Stimulated activated naive CD4-positive, alpha-beta T cell treated with Interleukin-2 at 50 U/mL for 16 hours (primary cell): Measurements from ENCODE around the gene ANXA5.
"Not testable (repeated sequence)": the region's sequence is repeated elsewhere in the genome, so short reads cannot be mapped to it uniquely, and the experiment has no call there.

ENCODE experiments used
- DNase-seq: peaks from one replicate; lab custom pipeline; 2025; lab: John Stamatoyannopoulos, UW

ANXA5 gene

DNA sequence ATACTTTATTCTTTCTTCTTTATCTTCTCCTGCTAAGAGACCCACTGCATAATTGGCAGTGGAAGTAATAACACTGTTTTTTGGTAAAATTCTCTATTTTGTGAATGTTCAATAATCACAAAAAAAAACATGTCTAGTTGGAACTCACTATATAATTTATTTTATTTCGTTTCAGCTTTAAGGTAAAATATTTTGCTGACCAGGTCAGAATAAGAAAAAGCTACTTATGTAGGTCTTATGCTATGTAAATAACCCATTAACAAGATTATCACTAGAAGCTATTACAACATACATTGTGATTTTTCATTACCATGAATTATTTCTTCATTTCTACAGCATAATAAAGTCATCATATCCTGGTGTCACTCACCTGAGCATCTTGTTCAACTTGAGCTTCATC, 19.3 kb downstream of the ANXA5 start:
- no peak for DNase-seq

DNA sequence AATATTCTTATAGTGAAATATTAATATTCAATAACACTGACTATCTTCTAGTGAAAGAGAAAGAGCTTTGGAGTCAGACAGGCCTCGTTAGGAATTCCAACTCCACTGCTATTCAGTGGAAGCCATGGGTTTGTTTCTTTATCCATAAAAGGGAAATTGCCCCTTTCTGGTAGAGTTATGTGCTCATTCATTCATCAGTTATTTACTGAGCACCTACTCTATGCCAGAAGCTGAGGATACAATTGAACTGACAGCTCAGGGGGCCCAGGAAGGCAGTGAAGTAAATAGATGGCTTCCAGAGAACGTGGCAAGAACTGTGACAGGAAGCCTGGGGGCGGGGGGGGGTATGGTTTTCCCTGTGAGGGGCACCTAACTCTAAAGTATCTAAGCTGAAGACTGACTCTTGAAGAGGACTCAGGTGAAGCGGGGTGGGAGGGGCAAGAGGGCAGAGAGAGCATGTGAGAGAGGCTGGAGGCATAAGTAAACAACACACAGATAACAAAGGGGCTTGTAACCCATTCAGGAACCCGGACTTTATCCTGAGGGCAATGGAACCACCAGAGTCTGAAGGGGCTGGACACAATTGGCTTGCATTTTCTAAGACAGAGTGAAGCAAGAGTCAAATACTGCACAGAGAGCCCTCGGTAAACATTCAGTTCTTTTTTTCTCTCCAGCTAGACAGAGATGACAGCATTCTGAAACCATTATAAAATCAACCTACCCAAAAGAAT, 20.3 kb downstream of the ANXA5 start:
- DNase-seq, result no peak

DNA sequence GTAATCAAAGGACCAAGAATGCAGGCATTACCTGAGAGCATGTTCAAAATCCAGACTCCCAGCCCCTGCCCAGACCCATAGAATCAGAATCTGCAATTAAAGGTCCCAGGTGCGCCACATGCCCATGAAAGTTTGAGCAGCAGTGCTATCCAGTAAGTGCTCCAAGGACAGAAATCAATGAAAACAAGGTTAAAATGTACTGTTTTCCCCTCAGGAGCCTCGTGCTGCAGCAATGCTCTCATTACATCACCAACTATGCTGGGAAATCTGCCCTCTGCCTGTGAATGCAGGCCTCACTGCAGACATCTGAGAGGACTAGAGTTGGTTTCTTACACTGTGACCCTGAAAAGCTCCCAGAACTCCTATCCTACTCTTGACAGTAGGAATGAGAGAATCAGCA, 21.1 kb downstream of the ANXA5 start:
- no peak for DNase-seq

DNA sequence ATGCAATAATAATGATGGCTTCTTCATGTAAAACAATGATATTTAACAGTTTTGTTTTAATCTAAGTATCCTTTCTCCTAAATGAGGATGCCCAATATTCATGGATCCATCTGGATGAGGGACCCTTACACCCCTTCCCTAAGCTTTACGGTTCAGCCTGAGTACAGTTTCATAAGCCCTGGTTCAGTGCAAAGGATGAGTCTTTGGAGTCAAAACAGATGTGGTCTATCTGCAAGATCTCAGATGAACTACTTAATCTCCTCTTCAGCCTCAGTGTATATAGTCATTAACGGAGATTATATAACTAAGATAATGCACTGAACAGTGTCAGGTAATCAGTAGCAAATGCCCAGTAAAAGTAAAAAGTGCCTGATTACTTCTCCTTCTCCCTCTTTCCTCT, 22.1 kb downstream of the ANXA5 start:
- DNase-seq, result no peak

DNA sequence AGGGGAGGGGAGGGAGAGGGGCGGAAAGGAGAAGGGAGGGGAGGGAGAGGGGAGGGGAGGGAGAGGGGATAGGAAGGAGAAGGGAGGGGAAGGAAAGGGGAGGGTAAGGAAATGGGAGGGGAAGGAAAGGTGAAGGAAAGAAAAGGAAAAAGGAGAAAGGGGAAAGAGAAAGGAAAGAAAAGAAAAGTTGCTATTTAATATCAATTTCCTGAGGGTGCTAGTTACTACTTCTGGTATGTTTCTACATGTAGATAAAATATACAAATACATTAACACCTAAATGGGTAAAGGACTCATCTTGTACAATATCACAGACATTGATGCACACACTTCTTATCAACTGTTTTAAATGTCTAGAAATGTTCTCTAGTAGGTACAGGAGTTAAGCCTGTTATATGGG, 22.6 kb downstream of the ANXA5 start:
- DNase-seq, result no peak

DNA sequence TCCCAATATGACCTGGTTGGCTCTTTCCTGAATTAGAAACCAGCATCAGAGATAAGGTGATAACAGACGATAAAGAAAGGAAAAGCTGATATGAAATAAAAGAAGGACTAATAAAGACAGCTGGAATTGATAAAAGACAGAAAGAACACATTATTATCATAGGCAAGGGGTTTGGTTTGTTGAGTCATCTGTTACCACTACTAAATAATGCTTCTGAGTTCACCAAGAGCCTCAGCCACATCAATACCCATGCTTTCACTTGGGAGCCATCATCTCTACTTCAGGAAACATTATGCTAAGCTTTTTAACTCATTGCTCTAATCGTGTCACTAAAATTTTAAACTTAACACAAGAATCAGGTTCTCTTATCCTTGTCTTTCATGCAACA, 27.6 kb downstream of the ANXA5 start:
- DNase-seq, result no peak

DNA sequence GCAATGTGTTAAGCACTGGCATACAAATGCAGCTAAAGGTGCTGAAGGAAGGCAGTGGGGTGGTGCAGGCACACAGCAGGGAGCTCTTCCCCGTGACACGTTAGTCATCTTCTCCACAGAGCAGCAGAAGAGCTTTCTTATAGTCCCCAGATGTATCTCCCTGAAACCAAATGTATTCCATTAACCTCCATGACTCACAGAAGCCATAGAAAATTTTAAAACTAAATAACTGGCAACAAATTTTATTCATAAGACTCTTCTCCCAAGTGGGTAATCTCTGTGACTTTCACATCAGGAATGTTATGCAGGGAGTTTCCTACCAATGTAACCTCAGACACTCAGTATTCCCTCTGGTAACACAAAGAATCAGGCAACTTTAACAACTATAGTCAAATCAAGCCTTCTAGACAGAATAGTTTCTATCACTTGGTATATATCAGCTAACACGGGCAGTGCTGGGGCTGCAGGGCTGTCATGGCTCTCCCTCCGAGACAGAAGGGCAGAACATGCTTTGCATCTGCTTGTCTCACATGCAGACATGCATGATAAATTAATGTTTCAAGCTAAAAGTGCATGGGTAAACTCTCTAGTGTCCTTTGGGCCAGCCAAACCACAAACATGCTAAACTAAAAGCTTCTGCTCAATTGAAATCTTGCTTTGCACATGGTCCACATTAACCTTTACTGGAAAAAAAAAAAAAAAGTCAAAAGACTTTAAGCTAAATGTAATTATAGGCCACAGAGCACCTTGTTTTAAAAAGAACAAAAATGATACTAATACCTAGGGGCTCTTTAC, 28.2 kb downstream of the ANXA5 start:
- no peak for DNase-seq

DNA sequence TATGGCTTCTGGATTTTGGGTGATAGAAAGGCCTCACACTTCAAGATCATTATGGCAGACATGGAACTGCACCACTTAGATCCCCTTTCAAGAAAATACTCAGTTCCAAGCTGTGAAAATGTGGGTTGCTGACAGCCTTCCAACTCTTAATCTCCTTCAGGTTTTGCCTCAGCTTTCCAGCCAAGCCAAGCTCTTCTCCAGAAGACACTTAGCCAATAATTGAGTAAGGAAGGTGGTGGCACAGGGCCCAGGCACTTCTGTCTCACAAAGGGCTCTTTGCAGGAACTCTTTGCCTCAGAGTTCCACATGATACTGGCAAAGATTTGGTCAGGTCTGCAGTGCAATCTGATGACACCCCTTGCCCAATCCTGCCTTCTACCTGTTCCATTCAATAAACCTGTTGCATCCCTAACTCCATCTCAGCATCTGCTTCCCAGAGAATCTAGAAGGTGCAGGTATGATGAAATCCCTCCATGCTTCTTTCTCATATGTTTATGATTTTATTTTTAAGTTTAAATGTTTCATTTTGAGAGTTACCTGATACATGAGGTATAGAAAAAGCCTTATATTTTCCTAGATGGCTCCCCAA, 30.6 kb downstream of the ANXA5 start:
- no peak for DNase-seq

DNA sequence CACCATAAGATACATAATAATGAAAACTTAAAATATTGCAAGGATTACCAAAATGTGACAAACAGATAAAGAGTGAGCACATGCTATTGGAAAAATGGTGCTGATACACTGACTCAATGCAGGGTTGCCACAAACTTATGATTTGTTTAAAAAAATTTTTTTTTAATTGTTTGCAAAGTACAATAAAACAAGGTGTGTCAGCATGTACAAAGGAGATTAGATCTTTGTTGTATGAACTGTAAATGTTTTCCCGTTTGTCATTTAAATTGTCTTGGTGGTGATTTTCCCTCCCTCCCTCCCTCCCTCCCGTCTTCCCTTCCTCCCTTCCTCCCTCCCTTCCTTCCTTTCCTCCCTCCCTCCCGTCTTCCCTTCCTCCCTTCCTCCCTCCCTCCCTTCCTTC, 31.4 kb downstream of the ANXA5 start:
- no peak for DNase-seq

DNA sequence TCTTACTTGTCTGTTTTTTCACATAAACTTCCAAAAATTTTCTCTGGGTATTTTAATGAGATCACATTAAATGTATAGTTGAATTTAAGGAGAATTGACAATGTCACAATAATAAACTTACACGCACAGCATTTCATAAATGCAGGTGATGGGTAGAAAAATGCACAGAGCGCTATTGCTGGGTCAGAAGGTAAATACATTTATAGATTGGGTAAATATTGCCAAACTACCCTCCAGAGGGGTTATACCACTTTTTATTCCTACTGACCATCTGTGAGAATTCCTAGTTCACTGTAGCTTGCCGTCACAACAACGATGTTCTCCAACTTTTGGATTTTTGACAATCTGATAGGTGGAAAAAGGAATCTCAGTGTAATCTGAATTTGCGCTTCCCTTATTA, 34.6 kb downstream of the ANXA5 start:
- no peak for DNase-seq

DNA sequence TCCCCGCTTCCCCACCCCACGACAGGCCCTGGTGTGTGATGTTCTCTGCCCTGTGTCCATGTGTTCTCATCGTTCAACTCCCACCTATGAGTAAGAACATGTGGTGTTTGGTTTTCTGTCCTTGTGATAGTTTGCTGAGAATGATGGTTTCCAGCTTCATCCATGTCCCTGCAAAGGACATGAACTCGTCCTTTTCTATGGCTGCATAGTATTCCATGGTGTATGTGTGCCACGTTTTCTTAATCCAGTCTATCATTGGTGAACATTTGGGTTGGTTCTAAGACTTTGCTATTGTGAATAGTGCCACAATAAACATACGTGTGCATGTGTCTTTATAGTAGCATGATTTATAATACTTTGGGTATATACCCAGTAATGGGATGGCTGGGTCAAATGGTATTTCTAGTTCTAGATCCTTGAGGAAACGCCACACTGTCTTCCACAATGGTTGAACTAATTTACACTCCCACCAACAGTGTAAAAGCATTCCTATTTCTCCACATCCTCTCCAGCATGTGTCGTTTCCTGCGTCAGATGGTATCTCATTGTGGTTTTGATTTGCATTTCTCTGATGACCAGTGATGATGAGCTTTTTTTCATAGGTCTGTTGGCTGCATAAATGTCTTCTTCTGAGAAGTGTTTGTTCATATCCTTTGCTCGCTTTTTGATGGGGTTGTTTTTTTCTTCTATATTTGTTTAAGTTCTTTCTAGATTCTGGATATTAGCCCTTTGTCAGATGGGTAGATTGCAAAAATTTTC, 36.4 kb downstream of the ANXA5 start:
- DNase-seq, result not testable (repeated sequence)

DNA sequence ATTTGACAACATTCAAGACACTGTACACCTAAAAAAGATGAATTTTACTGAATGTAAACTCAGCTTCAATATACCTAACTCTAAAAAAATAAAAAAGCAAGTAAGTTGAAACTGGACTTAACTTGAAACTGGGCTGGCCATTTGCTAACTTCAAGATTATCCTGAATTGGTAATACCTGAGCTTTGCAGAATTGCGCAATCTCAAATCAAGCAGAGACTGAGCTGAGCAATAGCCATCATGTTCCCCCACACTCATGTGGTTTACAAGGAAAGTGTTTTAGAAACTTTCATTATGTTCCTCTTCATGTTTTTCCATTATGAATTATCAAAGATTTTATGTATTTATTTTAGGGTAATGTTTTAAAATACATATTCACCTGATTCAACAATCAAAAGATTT, 38.7 kb downstream of the ANXA5 start:
- DNase-seq, result no peak

DNA sequence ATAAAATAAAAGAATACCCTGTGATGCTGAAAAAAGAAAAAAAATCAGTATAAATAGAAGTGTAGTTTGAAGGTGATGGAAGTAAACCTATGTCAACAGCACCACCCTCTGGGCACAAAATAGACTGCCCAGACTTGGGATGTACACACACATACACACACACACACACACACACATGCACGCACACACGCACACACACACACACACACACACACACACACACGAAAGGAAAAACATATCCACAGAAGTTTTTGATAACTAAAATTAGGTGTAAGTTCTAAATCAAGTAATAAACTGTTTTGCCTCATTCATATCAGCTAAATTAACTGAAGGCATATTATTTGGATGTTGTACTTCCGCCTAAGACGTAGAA, 40.5 kb downstream of the ANXA5 start:
- DNase-seq, result no peak

DNA sequence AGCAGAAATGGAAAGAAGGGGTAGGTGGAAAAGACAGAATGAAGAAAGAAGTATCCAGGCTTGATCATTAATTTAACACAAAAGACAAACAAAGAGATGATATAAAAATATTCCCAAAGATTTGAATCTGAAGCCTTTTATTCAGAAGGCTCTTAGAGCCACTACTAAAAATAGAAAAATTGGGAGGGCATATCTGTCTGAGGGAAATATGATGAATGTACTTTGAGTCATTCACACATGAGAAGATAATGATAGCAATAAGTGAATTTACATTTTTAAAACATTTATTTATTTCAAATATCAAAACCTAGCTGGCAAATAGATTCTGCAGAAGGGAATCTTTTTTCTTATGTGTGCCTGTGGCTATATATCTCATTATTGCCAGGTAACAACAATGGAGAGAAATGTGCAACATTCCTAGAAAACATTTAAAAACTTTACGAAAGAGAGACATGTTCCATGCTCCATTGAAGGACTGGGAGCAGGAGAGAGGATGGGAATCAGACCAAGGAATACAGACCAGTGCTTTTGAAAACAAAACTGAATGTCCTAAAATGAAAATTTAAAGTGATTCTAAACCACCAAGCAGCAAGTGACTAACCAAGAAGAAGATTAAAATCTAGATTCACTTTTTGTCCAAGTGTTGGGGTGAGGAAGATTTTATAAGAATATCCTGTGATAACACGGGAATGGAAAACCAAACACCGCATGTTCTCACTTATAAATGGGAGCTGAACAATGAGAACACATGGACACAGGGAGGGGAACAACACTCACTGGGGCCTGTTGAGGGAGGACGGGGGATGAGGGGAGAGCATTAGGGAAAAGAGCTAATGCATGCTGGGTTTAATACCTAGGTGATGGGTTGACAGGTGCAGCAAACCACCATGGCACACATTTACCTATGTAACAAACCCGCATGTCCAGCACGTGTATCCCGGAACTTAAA, 41.2 kb downstream of the ANXA5 start:
- no peak for DNase-seq

DNA sequence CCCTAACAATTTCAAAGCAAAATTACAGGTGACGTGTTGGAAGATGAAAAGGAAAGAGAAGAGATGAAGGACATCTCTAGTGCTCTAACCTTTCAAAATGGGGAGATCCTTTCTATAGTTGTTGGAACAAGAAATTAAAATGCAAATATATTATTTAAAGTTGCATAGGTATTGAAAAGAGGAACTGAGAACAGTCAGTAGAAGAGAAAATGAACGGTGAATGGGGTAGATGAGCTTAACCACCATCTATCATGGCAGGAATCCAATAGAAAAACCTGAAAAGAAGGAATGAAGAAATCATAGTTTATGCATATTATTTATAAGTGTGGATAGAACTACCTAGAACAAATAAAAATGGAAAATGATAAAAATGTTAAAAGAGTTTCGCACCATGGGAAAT, 42.0 kb downstream of the ANXA5 start:
- no peak for DNase-seq

DNA sequence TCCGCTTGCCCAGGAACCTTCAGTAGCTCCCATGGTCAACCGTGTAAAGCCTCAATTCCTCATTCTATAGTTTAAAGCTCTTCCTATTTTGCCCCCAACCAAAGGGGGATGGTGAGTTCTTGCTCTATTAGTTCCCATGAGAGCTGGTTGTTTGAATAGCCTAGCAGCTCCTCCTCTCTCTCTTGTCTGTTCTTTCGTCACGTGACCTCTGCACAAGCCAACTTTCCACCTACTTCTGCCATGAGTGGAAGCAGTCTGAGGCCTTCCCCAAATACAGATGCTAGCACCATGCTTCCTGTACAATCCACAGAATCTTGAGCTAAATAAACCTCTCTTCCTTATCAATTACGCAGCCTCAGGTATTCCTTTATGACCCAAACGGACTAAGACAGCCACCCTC, 42.8 kb downstream of the ANXA5 start:
- DNase-seq, result no peak

DNA sequence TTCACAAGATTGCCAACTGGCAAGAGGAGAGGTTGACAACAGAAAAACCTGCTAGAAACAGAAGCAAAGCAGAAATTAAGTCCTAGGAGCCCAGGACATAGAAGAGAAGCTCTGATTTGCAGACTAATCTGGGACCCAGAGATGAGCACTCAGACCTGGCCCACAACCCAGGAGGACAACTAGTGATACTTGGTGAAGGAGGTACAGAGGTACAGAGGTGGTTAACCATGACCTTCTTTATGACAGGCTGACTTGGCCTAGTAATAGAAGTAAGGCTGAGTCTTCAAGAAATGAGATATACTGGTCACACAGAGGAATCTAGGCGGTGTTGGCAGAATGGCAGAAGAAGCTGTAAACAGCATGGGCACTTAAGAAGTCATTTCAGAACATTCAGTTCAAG, 43.6 kb downstream of the ANXA5 start:
- no peak for DNase-seq

DNA sequence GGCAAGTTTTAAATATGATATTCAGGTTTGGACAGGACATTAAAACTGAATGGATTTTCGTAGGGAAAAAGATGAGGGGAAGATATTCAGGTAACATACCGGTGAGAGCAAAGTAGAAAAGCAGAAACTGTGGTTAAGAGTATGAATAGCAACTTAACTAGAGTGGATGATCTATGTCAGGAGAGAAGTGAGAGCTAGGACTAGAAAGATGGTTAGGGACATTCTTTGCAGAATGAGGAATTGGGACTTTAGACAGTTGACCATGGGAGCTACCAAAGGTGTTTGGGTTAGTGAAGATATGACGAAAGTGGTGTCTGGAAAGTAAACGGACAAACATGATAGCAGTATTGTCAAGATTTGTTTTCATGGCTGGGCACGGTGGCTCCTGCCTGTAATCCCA, 45.2 kb downstream of the ANXA5 start:
- no peak for DNase-seq

DNA sequence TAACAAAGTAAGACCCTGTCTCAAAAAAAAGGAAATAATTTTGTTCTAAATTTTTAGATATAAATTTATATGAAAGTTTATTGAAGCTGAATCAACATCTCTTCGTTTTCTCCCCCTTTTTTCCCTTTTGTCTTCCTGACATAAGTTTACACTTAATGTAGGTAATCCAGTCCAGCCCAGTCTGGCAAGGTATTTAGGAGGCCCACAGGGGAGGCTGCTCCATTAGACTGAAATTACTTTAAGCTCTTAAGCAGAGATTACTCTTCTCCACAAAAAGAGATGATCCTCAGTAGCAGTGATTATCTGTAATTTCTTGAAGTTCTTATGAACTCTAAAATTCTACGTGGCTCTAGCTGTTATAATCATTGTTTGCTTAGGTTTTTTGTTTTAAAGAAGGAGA, 46.0 kb downstream of the ANXA5 start:
- DNase-seq, result no peak

DNA sequence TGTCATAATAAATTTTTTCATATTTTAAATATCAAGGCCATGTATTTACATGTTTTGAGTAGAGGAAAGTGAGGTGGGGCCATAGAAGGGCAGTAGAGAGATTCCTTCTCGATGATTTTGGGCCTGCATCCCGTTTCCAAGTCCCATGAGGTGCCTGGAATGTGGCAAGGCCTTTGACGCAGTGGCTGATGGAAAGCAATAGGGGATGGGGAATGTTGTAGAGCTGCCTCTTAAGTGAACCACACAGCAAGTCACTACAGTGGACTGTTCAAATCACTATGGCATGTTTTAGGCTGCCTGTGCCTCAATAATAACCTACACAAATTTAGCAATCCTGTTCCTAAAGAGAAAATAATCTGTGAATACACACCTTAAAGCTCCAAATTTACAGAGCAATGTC, 48.3 kb downstream of the ANXA5 start:
- DNase-seq, result no peak

DNA sequence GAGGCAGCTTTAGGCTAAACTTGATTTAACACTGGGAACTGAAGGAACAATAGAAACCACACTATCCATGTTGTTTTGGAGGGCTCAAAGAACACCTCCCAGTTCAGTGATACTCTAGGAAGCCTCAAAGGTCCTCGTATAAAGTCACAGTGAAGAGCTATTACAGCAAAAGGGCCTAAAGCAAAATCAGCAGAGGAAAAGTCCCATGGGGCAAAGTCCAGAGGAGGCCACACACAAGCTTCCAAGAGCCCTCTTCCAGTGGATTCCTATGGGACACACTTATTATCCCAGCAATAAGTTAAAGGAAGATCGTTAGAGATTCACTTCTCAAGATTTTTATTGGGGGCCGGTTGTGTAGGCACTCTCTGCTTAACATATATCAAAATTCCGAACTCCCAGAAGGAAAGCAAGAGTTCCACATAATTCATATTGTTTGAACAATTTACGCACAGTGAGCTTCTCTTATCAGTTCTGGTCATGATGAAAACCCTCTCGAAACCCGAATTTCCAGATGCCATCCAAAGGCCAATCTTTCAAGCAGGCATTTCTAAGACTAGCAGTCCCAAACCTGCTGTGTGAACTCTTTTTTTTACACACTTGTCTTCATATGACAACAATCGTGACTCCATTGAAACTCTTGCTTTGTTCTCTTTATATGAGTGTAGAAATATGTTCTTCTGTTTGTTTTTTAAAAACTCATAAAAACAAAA, 53.7 kb downstream of the ANXA5 start:
- DNase-seq, result no peak
